Colon (tissue), 2 donors: Measurements from ENCODE around the gene MAD1L1.

Experiments used
- FAIRE-seq: peaks from 2 replicates; lab custom pipeline; 2012; peaks lifted over from hg19 to GRCh38; lab: Jason Lieb, UNC
- donor health status: control.
- donor health status: control.

MAD1L1 gene

GRCh38 chr7:1812509-1813393, 420.0 kb downstream of the MAD1L1 start:
- no peak for FAIRE-seq

GRCh38 chr7:1811850-1812508, 420.8 kb downstream of the MAD1L1 start:
- no peak for FAIRE-seq

DNA sequence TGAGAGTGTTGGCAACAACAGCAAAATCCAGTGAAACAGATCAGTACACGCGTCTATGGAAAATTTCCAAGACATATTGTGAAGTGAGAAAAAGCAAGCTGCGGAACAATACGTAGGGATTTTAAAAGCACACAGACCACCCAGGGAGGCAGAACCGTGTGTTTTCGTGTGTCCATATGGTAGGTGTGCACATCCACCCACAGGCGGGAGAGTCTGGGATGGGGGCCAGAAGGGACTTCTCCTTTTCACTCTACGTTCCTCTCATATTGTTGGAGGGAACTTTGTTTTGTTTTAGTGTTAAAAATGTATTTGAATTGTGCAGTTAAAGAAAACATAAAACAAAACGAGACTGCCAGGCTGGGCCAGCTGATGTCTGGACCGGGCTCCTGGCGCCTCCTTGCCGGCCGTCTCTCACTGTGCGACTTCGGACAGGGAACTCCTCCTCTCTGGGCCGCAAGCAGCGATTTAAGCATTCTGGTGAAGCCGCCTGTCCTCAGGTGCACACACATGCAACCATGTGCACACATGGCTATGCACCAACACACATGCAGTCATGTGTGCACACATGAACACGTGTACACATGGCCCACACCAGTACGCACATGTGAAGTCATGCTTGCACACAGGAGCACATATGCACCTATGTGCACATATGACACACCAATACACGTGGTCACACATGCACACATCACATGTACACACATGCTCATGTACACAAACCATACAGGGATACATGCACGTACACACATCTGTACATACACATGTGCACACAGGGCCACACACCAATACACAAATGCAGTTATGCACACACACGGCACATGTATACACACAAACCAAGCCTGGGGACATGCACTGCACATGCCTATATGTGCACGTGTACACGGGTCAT, 421.5 kb downstream of the MAD1L1 start:
- no peak for FAIRE-seq

GRCh38 chr7:1810521-1810920, 422.2 kb downstream of the MAD1L1 start:
- no peak for FAIRE-seq

GRCh38 chr7:1809601-1810258, 423.0 kb downstream of the MAD1L1 start:
- no peak for FAIRE-seq

- no peak for FAIRE-seq
Measured at GRCh38 chr7:1809070-1809469, 423.7 kb downstream of the MAD1L1 start.

DNA sequence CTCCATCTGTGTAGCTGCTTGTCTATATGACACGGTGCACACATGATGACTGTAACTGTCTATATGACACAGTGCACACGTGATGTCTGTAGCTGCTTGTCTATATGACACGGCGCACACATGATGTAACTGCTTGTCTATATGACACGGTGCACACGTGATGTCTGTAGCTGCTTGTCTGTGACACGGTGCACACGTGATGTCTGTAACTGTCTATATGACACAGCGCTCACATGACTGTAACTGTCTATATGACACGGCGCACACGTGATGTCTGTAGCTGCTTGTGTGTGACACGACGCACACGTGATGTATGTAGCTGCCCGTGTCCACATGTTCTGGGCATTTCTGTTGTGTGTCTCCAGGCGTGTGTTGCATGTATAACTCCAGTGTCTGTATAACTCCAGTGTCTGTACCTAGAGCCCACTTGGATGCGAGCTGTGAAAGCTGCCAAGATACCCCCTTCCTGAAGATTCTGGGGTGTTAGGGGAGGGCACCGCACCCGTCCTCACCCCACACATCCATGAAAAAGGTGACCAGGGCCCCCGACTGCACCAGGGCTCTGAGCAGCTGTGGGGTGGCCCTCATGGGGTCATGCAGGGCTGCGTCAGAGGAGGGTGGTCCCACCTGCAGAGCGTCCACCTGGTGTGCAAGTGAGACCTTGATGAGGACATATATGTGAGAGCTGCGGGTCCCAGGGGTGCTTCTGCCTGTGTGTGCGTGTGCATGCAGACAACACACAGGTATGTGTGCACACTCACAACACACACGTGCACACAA, 424.7 kb downstream of the MAD1L1 start:
- no peak for FAIRE-seq

DNA sequence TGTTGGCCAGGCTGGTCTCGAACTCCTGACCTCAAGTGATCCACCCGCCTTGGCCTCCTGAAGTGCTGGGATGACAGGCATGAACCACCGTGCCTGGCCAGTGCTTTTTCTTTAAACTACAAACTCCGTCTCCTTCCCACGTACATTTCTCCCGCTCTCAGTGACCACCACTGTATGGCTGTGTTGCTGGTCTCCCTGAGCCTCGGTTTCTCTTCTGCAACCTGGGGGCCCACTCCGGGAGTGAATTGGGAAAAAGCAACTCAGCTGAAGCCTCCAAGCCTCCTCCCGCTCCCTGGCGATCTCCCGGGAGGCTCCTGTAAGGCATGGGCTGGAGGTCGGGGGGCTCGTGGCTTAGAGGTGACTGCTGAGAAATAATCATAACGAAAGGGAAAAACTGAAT, 426.4 kb downstream of the MAD1L1 start:
- no peak for FAIRE-seq

DNA sequence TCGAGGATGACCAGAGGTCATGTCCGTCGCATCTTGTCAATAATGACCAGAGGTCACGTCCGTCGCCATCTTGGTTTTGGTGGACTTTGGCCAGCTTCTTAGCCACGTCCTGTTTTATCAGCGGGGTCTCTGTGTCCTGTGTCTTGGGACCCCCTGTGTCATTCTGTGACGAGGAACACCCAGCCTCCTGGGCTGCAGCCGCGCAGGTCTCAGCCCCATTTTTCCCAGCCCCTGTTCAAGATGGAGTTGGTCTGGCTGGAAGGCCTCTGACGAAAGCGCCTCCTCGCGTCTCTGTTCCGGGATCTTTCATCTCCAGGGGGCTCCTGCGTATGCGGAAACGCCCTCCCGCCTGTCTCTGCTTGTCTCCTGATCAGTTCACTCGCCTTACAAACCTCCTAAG, 428.4 kb downstream of the MAD1L1 start:
- no peak for FAIRE-seq

DNA sequence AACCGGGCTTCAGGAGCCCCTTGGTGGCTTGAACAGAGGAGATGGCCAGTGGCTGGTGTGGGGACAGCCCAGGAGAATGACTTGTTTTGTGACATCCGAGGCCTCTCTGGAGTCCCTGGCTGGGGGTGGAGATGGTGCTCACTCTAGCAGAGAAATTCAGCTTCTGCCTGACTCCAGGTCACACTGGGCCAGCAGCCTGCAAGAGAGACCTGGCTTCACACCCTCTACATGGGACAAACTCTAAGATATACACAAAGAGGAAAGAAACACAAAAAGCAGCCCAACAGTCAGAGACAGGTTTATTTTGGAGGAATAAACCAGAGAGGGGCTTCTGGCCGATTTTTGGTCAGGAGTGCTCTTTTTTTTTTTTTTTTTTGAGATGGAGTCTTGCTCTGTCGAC, 429.8 kb downstream of the MAD1L1 start:
- no peak for FAIRE-seq

DNA sequence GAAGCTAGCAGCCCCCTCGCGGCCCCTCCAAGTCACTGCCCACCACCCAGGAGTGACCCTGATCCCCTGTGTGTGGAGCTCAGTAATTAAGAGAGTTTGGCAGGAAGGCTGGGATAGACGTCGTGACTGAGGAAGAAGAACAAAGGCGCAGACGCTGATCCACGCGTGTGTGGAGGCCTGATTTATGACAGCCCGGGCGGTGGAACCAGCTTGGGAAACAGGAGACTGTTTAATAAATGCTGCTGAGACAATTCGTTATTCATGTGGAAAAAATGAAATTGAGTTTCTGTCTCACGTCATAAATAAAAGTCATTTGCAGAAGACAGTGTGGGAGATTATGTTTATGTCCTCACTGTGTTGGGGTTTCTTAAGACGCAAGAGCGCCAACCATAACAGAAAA, 431.8 kb downstream of the MAD1L1 start:
- no peak for FAIRE-seq

- FAIRE-seq, result no peak
Measured at GRCh38 chr7:1798191-1798590, 434.6 kb downstream of the MAD1L1 start.

DNA sequence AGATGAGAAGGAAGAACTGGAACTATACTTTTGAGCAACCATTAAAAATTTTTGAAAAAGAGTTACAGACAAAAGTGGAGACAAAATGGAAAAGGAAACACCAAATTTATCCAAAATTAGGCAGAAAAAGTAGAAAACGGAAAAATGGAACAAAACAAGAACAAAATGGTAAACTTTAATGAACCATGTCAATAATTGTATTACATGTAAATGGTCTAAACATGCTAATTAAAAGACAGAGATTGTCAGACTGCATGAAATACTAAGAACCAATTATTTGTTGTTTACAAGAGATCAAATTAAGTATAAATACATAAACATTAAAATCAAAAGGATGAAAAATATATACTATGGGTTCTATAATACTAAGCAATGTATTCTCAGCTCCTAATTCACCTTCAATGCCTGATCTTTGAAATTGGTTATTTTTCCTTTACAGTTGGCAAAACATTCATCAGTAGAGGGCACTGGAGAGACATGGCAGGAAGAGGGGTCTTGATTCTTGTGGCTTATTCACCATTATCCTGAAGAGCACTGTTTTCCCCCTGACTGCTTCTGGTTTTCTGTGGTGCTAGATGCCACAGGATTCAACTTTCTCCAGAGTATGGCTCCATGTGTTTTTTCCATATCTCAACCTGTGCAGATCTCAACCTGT, 437.7 kb downstream of the MAD1L1 start:
- FAIRE-seq, result no peak

DNA sequence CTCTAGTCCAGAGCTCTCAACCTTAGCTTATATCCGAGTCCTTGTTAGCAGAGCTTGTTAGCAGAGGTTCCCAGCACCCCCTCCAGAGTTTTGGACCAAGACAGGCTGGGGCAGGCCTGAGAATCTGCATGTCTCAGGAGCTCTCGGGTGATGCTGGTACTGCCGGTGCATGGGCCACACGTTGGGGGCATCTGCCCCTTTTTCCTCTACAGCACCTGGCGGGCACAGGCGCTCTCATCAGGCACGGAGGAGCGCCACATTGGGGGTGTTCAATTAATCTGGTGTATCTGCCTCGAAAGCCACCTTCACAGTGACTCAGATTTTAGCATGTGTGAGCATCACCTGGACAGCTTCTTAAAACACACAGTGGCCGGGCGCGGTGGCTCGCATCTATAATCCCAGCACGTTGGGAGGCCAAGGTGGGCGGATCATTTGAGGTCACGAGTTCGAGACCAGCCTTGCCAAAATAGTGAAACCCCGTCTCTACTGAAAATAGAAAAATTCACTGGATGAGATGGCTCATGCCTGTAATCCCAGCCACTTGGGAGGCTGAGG, 445.0 kb downstream of the MAD1L1 start:
- FAIRE-seq, result no peak

DNA sequence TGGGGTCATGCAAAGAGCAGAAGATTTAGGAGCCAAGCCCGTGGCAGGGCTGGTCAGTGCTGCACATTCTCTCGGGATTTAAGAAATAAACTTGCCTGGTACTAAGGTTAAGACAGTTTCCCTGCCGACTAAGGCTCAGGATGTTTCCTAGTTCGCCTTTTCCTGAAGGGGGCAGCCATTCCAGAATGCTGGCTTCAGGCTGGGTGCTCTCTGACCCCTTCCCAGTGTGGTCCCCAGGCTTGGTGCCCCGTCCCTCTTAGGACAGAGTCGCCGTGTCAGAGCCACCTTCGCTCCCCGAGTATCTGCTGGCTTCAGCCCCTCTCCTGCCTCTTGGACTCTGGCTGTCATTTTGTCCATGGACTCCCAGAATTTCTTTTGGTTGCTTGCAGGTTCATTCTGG, 445.5 kb downstream of the MAD1L1 start:
- FAIRE-seq, result no peak

GRCh38 chr7:1785839-1786238, 446.9 kb downstream of the MAD1L1 start:
- no peak for FAIRE-seq

DNA sequence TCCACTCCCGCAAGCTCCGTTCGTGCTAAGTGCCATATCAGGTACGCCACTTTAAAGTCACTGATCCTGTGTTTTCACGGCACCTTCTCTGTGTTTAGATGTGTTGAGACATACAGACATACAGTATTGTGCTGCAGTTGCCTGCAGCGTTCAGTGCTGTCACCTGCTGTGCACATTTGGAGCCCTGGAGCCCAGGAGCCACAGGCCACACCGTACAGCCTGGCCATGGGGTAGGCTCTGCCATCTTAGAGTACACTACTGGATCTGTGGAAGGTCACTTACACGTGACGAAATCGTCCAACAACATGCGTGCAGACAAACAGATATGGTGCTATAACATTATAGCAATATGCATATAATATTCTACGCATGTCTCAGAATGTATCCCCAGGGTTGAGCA, 451.4 kb downstream of the MAD1L1 start:
- FAIRE-seq, result no peak

DNA sequence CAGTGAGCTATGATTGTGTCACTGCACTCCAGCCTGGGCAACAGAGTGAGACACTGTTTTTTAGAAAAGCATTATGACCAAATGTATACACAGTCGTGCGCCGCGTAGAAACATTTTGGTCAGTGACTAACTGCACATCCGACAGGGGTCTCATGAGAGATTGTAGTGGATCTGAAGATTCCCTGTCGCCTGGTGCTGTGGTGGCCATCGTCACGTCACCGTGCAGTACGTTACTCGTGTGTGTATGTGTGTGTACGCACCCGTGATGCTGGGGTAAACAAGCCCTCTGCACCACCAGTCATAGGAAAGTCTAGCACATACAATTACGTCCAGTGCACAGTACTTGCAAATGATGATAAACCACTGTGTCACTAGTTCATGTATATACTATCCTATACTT, 453.3 kb downstream of the MAD1L1 start:
- FAIRE-seq, result no peak

DNA sequence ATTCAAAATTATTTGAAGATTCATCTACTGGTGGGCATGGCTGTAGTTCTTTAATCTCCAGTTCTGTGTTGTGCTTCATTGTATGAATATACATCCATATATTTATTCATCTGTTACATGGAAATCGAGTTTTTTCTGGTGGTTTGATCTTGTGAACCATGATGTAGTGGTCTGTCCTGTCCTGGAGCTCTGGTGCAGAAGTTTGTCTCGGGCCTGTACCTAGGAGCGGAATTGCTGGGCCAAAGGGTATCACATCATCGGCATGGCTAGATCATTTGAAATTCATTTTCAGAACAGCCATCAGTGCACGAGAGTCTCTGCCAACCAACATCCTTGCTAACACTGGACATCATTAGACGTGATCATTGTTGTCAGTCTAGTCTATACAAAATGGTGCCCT, 455.6 kb downstream of the MAD1L1 start:
- FAIRE-seq, result no peak

- no peak for FAIRE-seq
Measured at GRCh38 chr7:1775389-1775788, 457.4 kb downstream of the MAD1L1 start.

- FAIRE-seq, result no peak
Measured at GRCh38 chr7:1770331-1770730, 462.4 kb downstream of the MAD1L1 start.
